Trophoblast cell (in vitro differentiated cells and primary cell): ENCODE measurements around the gene TMPRSS3.

Experiments
- DNase-seq, 2 donors: peaks; one replicate each; pipeline ENCODE4 v3.0.0-alpha.2; 2016
- H2AFZ ChIP-seq: 2 replicates; pipeline ENCODE4 v1.6.1; 2013; ENCODE audit warnings: low read length, moderate library complexity, mild to moderate bottlenecking; ENCODE audit not compliant: insufficient read depth, poor library complexity
- H2AK5ac ChIP-seq: 2 replicates; pipeline ENCODE4 v1.6.1; 2013; ENCODE audit warnings: mild to moderate bottlenecking, low read length
- H2BK120ac ChIP-seq: 2 replicates; pipeline ENCODE4 v1.6.1; 2013; ENCODE audit warnings: low read length, mild to moderate bottlenecking, moderate library complexity; ENCODE audit not compliant: insufficient read depth, poor library complexity
- H2BK12ac ChIP-seq: 2 replicates; pipeline ENCODE4 v1.6.1; 2013; ENCODE audit warnings: mild to moderate bottlenecking, low read length, moderate library complexity
- H2BK5ac ChIP-seq: 2 replicates; pipeline ENCODE4 v1.6.1; 2013; ENCODE audit warnings: low read length, low read depth, moderate library complexity, mild to moderate bottlenecking; ENCODE audit not compliant: poor library complexity
- H3K14ac ChIP-seq: 2 replicates; pipeline ENCODE4 v1.6.1; 2013; ENCODE audit warnings: mild to moderate bottlenecking, low read length
- H3K18ac ChIP-seq: 2 replicates; pipeline ENCODE4 v1.6.1; 2013; ENCODE audit warnings: mild to moderate bottlenecking, low read length
- H3K23ac ChIP-seq: 2 replicates; pipeline ENCODE4 v1.6.1; 2013; ENCODE audit warnings: low read length
- H3K27ac ChIP-seq: 2 replicates; pipeline ENCODE4 v1.5.1; 2013; ENCODE audit warnings: low read depth, mild to moderate bottlenecking, inconsistent platforms, low read length, moderate library complexity
- H3K27me3 ChIP-seq: 2 replicates; pipeline ENCODE4 v1.6.1; 2013; ENCODE audit warnings: inconsistent platforms, mild to moderate bottlenecking, low read length, moderate library complexity; ENCODE audit not compliant: insufficient read depth
- H3K36me3 ChIP-seq, 2 experiments: 1 replicate in 1 of 2; 2 replicates in 1 of 2; pipeline ENCODE4 v1.6.1; 2013; ENCODE audit warnings: low read length in 2 of 2, mild to moderate bottlenecking in 2 of 2, moderate library complexity in 1 of 2; ENCODE audit not compliant: insufficient read depth in 2 of 2, control insufficient read depth in 1 of 2
- H3K4ac ChIP-seq: 2 replicates; pipeline ENCODE4 v1.6.1; 2013; ENCODE audit warnings: low read depth, mild to moderate bottlenecking, low read length, moderate library complexity
- H3K4me1 ChIP-seq, 2 experiments: 1 replicate in 1 of 2; 2 replicates in 1 of 2; pipeline ENCODE4 v1.6.1; 2013; ENCODE audit warnings: low read length in 2 of 2, mild to moderate bottlenecking in 2 of 2, moderate library complexity in 1 of 2; ENCODE audit not compliant: insufficient read depth in 2 of 2, control insufficient read depth in 1 of 2
- H3K4me2 ChIP-seq: 2 replicates; pipeline ENCODE4 v1.6.1; 2013; ENCODE audit warnings: inconsistent platforms, mild to moderate bottlenecking, low read length, moderate library complexity
- H3K4me3 ChIP-seq: 2 replicates; pipeline ENCODE4 v1.5.1; 2013; ENCODE audit warnings: mild to moderate bottlenecking, low read depth, low read length, inconsistent platforms
- H3K79me1 ChIP-seq: one replicate; pipeline ENCODE4 v1.6.1; 2013; ENCODE audit warnings: low read length
- H3K79me2 ChIP-seq: 2 replicates; pipeline ENCODE4 v1.6.1; 2013; ENCODE audit warnings: low read length, mild to moderate bottlenecking; ENCODE audit not compliant: control insufficient read depth, insufficient read depth, poor library complexity
- H3K9ac ChIP-seq: 2 replicates; pipeline ENCODE4 v1.6.1; 2013; ENCODE audit warnings: mild to moderate bottlenecking, low read length
- H3K9me3 ChIP-seq: 2 replicates; pipeline ENCODE4 v1.6.1; 2013; ENCODE audit warnings: low read depth, mild to moderate bottlenecking, control low read depth, inconsistent platforms, low read length; ENCODE audit not compliant: insufficient read depth
- H4K12ac ChIP-seq: 2 replicates; pipeline ENCODE4 v1.6.1; 2013; ENCODE audit warnings: low read depth, mild to moderate bottlenecking, low read length, moderate library complexity
- H4K8ac ChIP-seq: 2 replicates; pipeline ENCODE4 v1.6.1; 2013; ENCODE audit warnings: low read depth, mild to moderate bottlenecking, low read length, moderate library complexity
- H4K91ac ChIP-seq: one replicate; pipeline ENCODE4 v1.6.1; 2013; ENCODE audit warnings: low read depth, mild to moderate bottlenecking, low read length, moderate library complexity
- WGBS: extraction: QIAGEN DNeasy Blood & Tissue Kit; methylation state at CpG from one replicate; pipeline ENCODE4 v1.1.7; 2013; ENCODE audit warnings: missing lambda C conversion rate; ENCODE audit not compliant: insufficient read length, insufficient coverage; ENCODE audit errors: extremely low coverage; 5-methylcytosine and 5-hydroxymethylcytosine counted together

The TMPRSS3 gene

DNA sequence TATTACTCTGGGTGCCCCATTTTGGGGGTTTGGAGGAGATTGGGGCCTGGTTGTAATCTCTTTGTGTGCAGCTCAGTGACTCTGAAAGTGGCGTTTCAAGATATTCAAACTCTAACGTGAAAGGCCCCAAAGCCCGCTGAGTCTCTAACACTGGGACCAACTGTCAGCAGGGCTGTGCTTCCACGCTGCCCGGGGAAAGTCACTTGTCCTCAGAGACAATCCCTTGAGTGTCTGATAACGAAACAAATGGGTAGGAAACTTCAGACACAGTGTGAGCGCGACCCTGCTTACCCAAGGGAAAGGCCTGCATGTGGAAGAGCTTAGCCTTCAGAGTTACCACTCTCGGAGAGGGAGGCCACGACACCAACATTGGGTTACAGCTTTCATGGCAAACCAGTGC is 8.7 kb upstream of the TMPRSS3 start:
- H4K91ac ChIP-seq: no peak overlapping the region
- WGBS: no CpG with 5 or more reads among the region's 10 CpGs
- no peaks in the 10 kb centered on the region for H3K79me1 ChIP-seq
- no peaks in the 10 kb centered on the region for H3K4me1 ChIP-seq
- no peak overlapping the region for H4K8ac ChIP-seq
- H3K27me3 ChIP-seq: no peaks in the 10 kb centered on the region
- no peak overlapping the region for H2AFZ ChIP-seq
- no peaks in the 10 kb centered on the region for H3K79me2 ChIP-seq
- H2BK5ac ChIP-seq: no peak overlapping the region
- H3K4me3 ChIP-seq: no peak overlapping the region
- no peak overlapping the region for H3K9ac ChIP-seq
- no peak overlapping the region for H3K23ac ChIP-seq
- H3K4me2 ChIP-seq: no peak overlapping the region
- no peak overlapping the region for H2AK5ac ChIP-seq
- H2BK120ac ChIP-seq: no peak overlapping the region
- H3K18ac ChIP-seq: no peak overlapping the region
- DNase-seq: no peak
- H3K27ac ChIP-seq: no peak overlapping the region
- peaks cover 3% of the 10 kb centered on the region for H3K9me3 ChIP-seq
- no peak overlapping the region for H3K14ac ChIP-seq
- H3K4ac ChIP-seq: no peak overlapping the region
- H2BK12ac ChIP-seq: no peak overlapping the region
- H3K36me3 ChIP-seq: no peaks in the 10 kb centered on the region
- no peak overlapping the region for H4K12ac ChIP-seq

DNA sequence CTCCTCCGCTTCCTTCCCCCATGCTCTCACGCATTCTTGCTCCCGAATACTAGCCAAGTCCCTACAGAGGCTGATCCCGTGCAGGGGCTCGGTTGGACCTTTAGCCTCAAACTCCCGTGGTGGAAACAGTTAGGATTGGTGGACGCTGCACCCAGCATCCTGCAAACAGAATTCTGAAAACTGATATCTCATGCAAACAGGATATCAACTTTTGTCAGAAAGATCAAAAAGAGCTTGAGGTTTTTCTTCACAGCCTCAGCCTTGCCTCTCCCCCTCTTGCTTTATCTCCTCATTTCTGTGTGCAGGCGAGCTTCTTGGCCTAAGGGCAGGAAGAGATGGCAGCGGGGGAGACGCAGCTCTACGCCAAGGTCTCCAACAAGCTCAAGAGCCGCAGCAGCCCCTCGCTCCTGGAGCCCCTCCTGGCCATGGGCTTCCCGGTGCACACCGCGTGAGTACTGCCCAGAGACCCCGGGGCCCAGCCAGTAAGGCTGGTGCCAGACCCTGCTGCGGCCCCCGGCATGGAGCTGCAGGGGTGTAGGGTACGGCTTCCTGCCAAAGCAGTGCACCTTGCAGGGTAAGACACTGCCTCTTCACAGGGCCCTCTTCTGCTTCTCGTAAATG is 7.9 kb upstream of the TMPRSS3 start, which contains the start of gene UBASH3A:
UBASH3A (plus strand) TSS at position 292 of the 621 bp plus-strand sequence; CDS start at position 336, 44 bp downstream.
- no peak for DNase-seq
- Histone ChIP-seq H3K27me3 (no peaks in the 10 kb centered on the region), H3K23ac (no peak within 1 kb of the TSS), H4K12ac (no peak within 1 kb of the TSS), H3K27ac (no peak within 1 kb of the TSS), H3K9me3 (peaks cover 3% of the 10 kb centered on the region), H3K4me1 (no peaks in the 10 kb centered on the region), H3K79me2 (no peaks in the 10 kb centered on the region), H3K79me1 (no peaks in the 10 kb centered on the region), H2BK5ac (no peak within 1 kb of the TSS), H4K91ac (no peak within 1 kb of the TSS), H2BK12ac (no peak within 1 kb of the TSS), H3K4me2 (no peak within 1 kb of the TSS), H3K4ac (no peak within 1 kb of the TSS), H2AFZ (no peak within 1 kb of the TSS), H3K36me3 (no peaks in the 10 kb centered on the region), H3K18ac (no peak within 1 kb of the TSS), H2AK5ac (no peak within 1 kb of the TSS), H3K14ac (no peak within 1 kb of the TSS), H3K9ac (no peak within 1 kb of the TSS), H2BK120ac (no peak within 1 kb of the TSS), H3K4me3 (no peak within 1 kb of the TSS), H4K8ac (no peak within 1 kb of the TSS)
- no CpG with 5 or more reads among the region's 21 CpGs for WGBS

DNA sequence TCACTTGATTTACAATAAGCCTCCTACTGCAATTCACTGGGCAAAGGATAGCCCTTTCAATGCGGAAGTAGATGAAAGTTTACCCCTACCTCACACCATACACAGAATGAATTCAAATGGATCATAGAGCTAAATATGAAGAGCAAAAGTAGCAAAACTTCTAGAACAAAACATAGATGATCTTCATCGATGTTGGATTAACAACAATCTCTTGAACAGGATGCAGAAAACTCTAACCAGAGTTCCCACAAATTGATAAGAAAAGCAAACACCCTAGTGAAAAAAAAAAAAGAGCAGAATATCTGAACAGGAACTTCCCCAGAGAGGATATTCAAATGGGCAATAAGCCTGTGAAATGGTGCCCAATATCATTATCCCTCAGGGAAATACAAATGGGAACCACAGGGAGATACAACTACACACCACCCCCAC is 6.0 kb upstream of the TMPRSS3 start:
- Histone ChIP-seq H3K4me3 (no peak overlapping the region), H3K79me2 (no peaks in the 10 kb centered on the region), H3K9ac (no peak overlapping the region), H3K4me1 (no peaks in the 10 kb centered on the region), H2BK12ac (no peak overlapping the region), H4K8ac (no peak overlapping the region), H2BK120ac (no peak overlapping the region), H3K79me1 (no peaks in the 10 kb centered on the region), H3K27ac (no peak overlapping the region), H3K18ac (no peak overlapping the region), H3K14ac (no peak overlapping the region), H2AK5ac (no peak overlapping the region), H3K23ac (no peak overlapping the region), H4K12ac (no peak overlapping the region), H3K36me3 (no peaks in the 10 kb centered on the region), H3K4ac (no peak overlapping the region), H3K9me3 (peaks cover 2% of the 10 kb centered on the region), H2AFZ (no peak overlapping the region), H3K27me3 (no peaks in the 10 kb centered on the region), H3K4me2 (no peak overlapping the region), H4K91ac (no peak overlapping the region), H2BK5ac (no peak overlapping the region)
- no CpG with 5 or more reads among the region's 2 CpGs for WGBS
- no peak for DNase-seq

DNA sequence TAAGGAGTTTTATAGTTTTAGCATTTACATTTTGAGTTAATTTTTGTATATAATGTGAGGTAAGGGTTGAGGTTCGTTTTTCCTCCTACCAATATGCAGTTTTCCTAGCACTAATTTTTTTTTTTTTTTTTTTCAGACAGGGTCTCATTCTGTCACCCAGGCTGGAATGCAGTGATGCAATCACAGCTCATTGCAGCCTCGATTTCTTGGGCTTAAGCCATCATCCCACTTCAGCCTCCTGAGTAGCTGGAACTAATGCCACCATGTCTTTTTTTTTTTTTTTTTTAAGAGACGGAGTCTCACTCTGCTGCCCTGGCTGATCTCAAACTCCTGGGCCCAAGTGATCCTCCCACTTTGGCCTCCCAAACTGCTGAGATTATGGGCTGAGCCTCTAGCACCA is 5.3 kb upstream of the TMPRSS3 start:
- Histone ChIP-seq H3K4ac (no peak overlapping the region), H3K23ac (no peak overlapping the region), H3K18ac (no peak overlapping the region), H3K4me1 (no peaks in the 10 kb centered on the region), H3K79me1 (no peaks in the 10 kb centered on the region), H4K91ac (no peak overlapping the region), H3K36me3 (no peaks in the 10 kb centered on the region), H2BK5ac (no peak overlapping the region), H4K8ac (no peak overlapping the region), H3K27ac (no peak overlapping the region), H4K12ac (no peak overlapping the region), H3K14ac (no peak overlapping the region), H3K27me3 (no peaks in the 10 kb centered on the region), H3K4me2 (no peak overlapping the region), H2AFZ (no peak overlapping the region), H2BK120ac (no peak overlapping the region), H2BK12ac (no peak overlapping the region), H3K9me3 (peaks cover 2% of the 10 kb centered on the region), H2AK5ac (no peak overlapping the region), H3K9ac (no peak overlapping the region), H3K79me2 (no peaks in the 10 kb centered on the region), H3K4me3 (no peak overlapping the region)
- no peak for DNase-seq
- no CpG with 5 or more reads among the region's 3 CpGs for WGBS
